Measurements from ENCODE around the gene LINC00237.

DNA sequence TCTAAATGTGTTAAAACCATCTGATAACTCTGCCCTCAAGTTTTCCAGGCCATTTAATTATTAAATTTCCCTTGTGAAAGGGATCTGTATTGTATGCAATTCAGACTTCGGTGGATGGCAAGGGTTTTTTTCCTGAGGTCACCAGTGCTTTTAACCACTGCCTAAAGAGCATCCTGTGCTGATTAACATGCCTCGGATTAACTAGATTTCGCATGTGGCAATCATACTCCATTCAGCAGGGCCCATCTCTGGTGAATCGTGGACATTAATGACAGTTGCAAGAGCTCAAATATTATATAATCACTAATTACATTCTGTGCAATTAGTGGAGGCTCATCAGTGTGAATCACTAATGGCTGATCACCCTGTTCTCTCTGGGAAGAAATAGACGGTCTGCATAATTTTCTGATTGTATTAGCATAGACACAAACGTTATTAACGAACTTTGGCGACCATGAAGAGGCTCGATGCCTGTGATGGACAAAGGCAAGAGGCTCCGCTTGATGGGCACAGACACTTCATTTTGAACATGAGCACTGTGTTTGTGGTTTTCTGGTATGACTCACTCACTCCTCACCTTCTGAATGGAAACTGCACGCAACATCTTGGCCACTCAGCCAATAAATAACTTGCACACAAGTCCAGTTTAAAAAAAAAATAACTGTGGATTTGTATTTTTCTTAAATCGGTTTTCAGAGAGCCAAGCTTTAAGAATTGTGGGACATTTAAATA lies 31.4 kb downstream of the LINC00237 start:
- TF ChIP-seq, protein P1, sequence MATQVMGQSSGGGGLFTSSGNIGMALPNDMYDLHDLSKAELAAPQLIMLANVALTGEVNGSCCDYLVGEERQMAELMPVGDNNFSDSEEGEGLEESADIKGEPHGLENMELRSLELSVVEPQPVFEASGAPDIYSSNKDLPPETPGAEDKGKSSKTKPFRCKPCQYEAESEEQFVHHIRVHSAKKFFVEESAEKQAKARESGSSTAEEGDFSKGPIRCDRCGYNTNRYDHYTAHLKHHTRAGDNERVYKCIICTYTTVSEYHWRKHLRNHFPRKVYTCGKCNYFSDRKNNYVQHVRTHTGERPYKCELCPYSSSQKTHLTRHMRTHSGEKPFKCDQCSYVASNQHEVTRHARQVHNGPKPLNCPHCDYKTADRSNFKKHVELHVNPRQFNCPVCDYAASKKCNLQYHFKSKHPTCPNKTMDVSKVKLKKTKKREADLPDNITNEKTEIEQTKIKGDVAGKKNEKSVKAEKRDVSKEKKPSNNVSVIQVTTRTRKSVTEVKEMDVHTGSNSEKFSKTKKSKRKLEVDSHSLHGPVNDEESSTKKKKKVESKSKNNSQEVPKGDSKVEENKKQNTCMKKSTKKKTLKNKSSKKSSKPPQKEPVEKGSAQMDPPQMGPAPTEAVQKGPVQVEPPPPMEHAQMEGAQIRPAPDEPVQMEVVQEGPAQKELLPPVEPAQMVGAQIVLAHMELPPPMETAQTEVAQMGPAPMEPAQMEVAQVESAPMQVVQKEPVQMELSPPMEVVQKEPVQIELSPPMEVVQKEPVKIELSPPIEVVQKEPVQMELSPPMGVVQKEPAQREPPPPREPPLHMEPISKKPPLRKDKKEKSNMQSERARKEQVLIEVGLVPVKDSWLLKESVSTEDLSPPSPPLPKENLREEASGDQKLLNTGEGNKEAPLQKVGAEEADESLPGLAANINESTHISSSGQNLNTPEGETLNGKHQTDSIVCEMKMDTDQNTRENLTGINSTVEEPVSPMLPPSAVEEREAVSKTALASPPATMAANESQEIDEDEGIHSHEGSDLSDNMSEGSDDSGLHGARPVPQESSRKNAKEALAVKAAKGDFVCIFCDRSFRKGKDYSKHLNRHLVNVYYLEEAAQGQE (IDR thresholded peaks at IDR 0.05; ENCODE audit: low read depth): no peak
- no peak for TF ChIP-seq EGR1 (IDR thresholded peaks at IDR 0.05)
- no peak for TF ChIP-seq TCF12 (IDR thresholded peaks at IDR 0.05; ENCODE audit: low read depth)
- TF ChIP-seq YY1 (IDR thresholded peaks at IDR 0.05; ENCODE audit: low read depth): no peak
- no peak for TF ChIP-seq EP300 (IDR thresholded peaks at IDR 0.05; ENCODE audit: borderline replicate concordance)
- no peak for TF ChIP-seq FOXM1 (IDR thresholded peaks at IDR 0.05; ENCODE audit: borderline replicate concordance, low read depth)
- TF ChIP-seq ZBTB7A (IDR thresholded peaks at IDR 0.05; ENCODE audit: low read depth): no peak
- no peak for TF ChIP-seq TAF1 (IDR thresholded peaks at IDR 0.05; ENCODE audit: low read depth)
- no peak for TF ChIP-seq CREB1 (IDR thresholded peaks at IDR 0.05; ENCODE audit: low read depth)
